BLaER1 (cell line): ENCODE data around the gene SPNS1.
A peak's percentile ranks its signal among the peaks of the same experiment; 100 is the strongest.
"Not testable (repeated sequence)": the region's sequence is repeated elsewhere in the genome, so short reads cannot be mapped to it uniquely, and the experiment has no call there.

Source experiments
- H3K27ac ChIP-seq: shearing (Covaris generic); formaldehyde crosslinking; 2 replicates; pipeline ENCODE4 v1.8.1; 2022
- H3K27me3 ChIP-seq: shearing (Covaris generic); formaldehyde crosslinking; 2 replicates; pipeline ENCODE4 v1.8.1; 2022
- H3K36me3 ChIP-seq: shearing (Covaris generic); formaldehyde crosslinking; 2 replicates; pipeline ENCODE4 v1.8.1; 2022
- H3K4me1 ChIP-seq: shearing (Covaris generic); formaldehyde crosslinking; 2 replicates; pipeline ENCODE4 v1.8.1; 2022
- H3K4me2 ChIP-seq: shearing (Covaris generic); formaldehyde crosslinking; 2 replicates; pipeline ENCODE4 v1.8.1; 2022
- H3K4me3 ChIP-seq: shearing (Covaris generic); formaldehyde crosslinking; 2 replicates; pipeline ENCODE4 v1.8.1; 2022
- H3K9ac ChIP-seq: shearing (Covaris generic); formaldehyde crosslinking; 2 replicates; pipeline ENCODE4 v1.8.1; 2022
- H3K9me3 ChIP-seq: shearing (Covaris generic); formaldehyde crosslinking; 2 replicates; pipeline ENCODE4 v1.8.1; 2022
- H4K20me1 ChIP-seq: shearing (Covaris generic); formaldehyde crosslinking; 2 replicates; pipeline ENCODE4 v1.8.1; 2022
- Cebpa-rat ChIP-seq: shearing (Covaris generic); IDR thresholded peaks from 2 replicates; pipeline ENCODE4 v1.8.1; 2022

SPNS1 gene

GRCh38 chr16:28933171-28933570 lies 41.4 kb upstream of the SPNS1 start:
- Histone ChIP-seq H3K4me2 (peak overlapping the region; percentile 99), H3K27me3 (no peaks in the 10 kb centered on the region), H3K9ac (peak overlapping the region; percentile 99), H3K36me3 (peaks cover 52% of the 10 kb centered on the region), H3K27ac (peak overlapping the region; percentile 99), H3K4me3 (peak overlapping the region; percentile 93), H3K4me1 (peaks cover 77% of the 10 kb centered on the region), H3K9me3 (no peaks in the 10 kb centered on the region), H4K20me1 (peaks cover 33% of the 10 kb centered on the region)
- no peak for TF ChIP-seq Cebpa-rat

- H3K36me3 ChIP-seq = peaks cover 74% of the 10 kb centered on the region
- no peaks in the 10 kb centered on the region for H3K9me3 ChIP-seq
- TF ChIP-seq Cebpa-rat = no peak
- H3K9ac ChIP-seq = no peak overlapping the region
- H3K4me1 ChIP-seq = peaks cover 55% of the 10 kb centered on the region
- no peak overlapping the region for H3K4me3 ChIP-seq
- H4K20me1 ChIP-seq = peaks cover 50% of the 10 kb centered on the region
- H3K27ac ChIP-seq = no peak overlapping the region
- no peaks in the 10 kb centered on the region for H3K27me3 ChIP-seq
- H3K4me2 ChIP-seq = peak overlapping the region; percentile 99
Observed at GRCh38 chr16:28935346-28935745, 39.2 kb upstream of the SPNS1 start.

- H3K36me3 ChIP-seq = peaks cover 75% of the 10 kb centered on the region
- peak overlapping the region; percentile 35; the same call in 1 of the 2 replicates for H3K27ac ChIP-seq
- no peak overlapping the region for H3K4me3 ChIP-seq
- H3K4me2 ChIP-seq = peak overlapping the region; percentile 99
- H3K9me3 ChIP-seq = no peaks in the 10 kb centered on the region
- H3K9ac ChIP-seq = peak overlapping the region; percentile 29; the same call in 1 of the 2 replicates
- H4K20me1 ChIP-seq = peaks cover 50% of the 10 kb centered on the region
- H3K4me1 ChIP-seq = peaks cover 47% of the 10 kb centered on the region
- no peaks in the 10 kb centered on the region for H3K27me3 ChIP-seq
- no peak for TF ChIP-seq Cebpa-rat
Observed at GRCh38 chr16:28935924-28936783, 38.4 kb upstream of the SPNS1 start.

GRCh38 chr16:28936784-28937155 lies 37.8 kb upstream of the SPNS1 start:
- no peak overlapping the region for H3K4me3 ChIP-seq
- peaks cover 42% of the 10 kb centered on the region for H3K4me1 ChIP-seq
- peaks cover 75% of the 10 kb centered on the region for H3K36me3 ChIP-seq
- H3K27me3 ChIP-seq = no peaks in the 10 kb centered on the region
- H3K27ac ChIP-seq = no peak overlapping the region
- no peak overlapping the region for H3K9ac ChIP-seq
- TF ChIP-seq Cebpa-rat = no peak
- H3K9me3 ChIP-seq = no peaks in the 10 kb centered on the region
- H4K20me1 ChIP-seq = peaks cover 50% of the 10 kb centered on the region
- no peak overlapping the region for H3K4me2 ChIP-seq

GRCh38 chr16:28937222-28937876 lies 37.2 kb upstream of the SPNS1 start:
- H3K36me3 ChIP-seq = peaks cover 75% of the 10 kb centered on the region
- H3K4me2 ChIP-seq = no peak overlapping the region
- H3K4me3 ChIP-seq = no peak overlapping the region
- no peaks in the 10 kb centered on the region for H3K27me3 ChIP-seq
- H3K27ac ChIP-seq = no peak overlapping the region
- no peak for TF ChIP-seq Cebpa-rat
- peaks cover 50% of the 10 kb centered on the region for H4K20me1 ChIP-seq
- H3K9ac ChIP-seq = no peak overlapping the region
- H3K9me3 ChIP-seq = no peaks in the 10 kb centered on the region
- peaks cover 42% of the 10 kb centered on the region for H3K4me1 ChIP-seq

DNA sequence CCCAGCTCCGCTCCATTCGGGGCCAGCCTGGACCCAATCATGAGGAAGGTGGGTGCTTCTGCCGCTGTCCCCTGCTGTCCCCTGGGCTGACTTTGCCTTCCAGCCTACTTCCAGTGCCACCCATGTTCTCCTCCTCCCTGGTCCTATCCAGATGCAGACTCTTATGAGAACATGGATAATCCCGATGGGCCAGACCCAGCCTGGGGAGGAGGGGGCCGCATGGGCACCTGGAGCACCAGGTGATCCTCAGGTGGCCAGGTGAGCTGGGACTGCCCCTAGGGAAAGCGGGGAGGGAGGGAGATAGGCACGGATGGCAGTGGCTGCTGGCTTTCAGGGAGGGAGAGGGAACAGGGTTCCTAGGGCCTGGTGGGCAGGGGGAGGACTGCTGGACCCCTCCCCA lies 35.9 kb upstream of the SPNS1 start:
- TF ChIP-seq Cebpa-rat = no peak
- H3K4me2 ChIP-seq = no peak overlapping the region
- H3K9ac ChIP-seq = no peak overlapping the region
- peaks cover 42% of the 10 kb centered on the region for H3K4me1 ChIP-seq
- peaks cover 50% of the 10 kb centered on the region for H4K20me1 ChIP-seq
- no peak overlapping the region for H3K4me3 ChIP-seq
- H3K27ac ChIP-seq = no peak overlapping the region
- H3K36me3 ChIP-seq = peaks cover 67% of the 10 kb centered on the region
- no peaks in the 10 kb centered on the region for H3K27me3 ChIP-seq
- no peaks in the 10 kb centered on the region for H3K9me3 ChIP-seq

- H3K36me3 ChIP-seq = peaks cover 57% of the 10 kb centered on the region
- not testable (repeated sequence) for H3K4me2 ChIP-seq, H3K4me3 ChIP-seq, H3K9me3 ChIP-seq, H3K27ac ChIP-seq, H3K9ac ChIP-seq, H3K27me3 ChIP-seq
- peaks cover 45% of the 10 kb centered on the region for H4K20me1 ChIP-seq
- peaks cover 42% of the 10 kb centered on the region for H3K4me1 ChIP-seq
Observed at GRCh38 chr16:28939825-28940224, 34.8 kb upstream of the SPNS1 start.

- Histone ChIP-seq H3K4me1 (peaks cover 31% of the 10 kb centered on the region), H3K27ac (0 out of 2 replicates have a peak overlapping the region, but pooled peaks have one; percentile 51), H3K4me2 (peak overlapping the region; percentile 50), H4K20me1 (peaks cover 15% of the 10 kb centered on the region; the same call in 1 of the 2 replicates), H3K9ac (0 out of 2 replicates have a peak overlapping the region, but pooled peaks have one; percentile 7), H3K27me3 (no peaks in the 10 kb centered on the region), H3K4me3 (no peak overlapping the region), H3K9me3 (no peaks in the 10 kb centered on the region), H3K36me3 (peaks cover 22% of the 10 kb centered on the region)
- no peak for TF ChIP-seq Cebpa-rat
Observed at GRCh38 chr16:28943281-28943680, 31.3 kb upstream of the SPNS1 start.

DNA sequence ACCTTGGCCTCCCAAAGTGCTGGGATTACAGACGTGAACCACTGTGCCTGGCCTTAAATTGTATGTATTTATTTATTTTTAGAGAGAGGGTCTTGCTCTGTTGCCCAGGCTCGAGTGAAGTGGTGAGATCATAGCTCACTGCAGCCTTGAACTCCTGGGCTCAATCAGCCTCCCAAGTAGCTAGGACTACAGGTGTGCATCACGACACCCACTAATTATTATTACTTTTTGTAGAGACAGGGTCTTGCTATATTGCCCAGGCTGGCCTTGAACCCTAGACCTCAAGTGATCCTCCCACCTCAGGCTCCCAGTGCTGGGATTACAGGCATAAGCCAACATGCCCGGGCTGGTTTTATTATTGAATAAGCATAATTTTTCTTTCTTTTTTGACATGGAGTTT lies 27.9 kb upstream of the SPNS1 start:
- no peak overlapping the region for H3K27ac ChIP-seq
- H3K4me3 ChIP-seq = no peak overlapping the region
- peaks cover 6% of the 10 kb centered on the region; the same call in 1 of the 2 replicates for H4K20me1 ChIP-seq
- no peaks in the 10 kb centered on the region for H3K9me3 ChIP-seq
- no peak overlapping the region; the same call in 1 of the 2 replicates for H3K9ac ChIP-seq
- no peak for TF ChIP-seq Cebpa-rat
- no peaks in the 10 kb centered on the region for H3K27me3 ChIP-seq
- no peak overlapping the region for H3K4me2 ChIP-seq
- no peaks in the 10 kb centered on the region for H3K36me3 ChIP-seq
- peaks cover 38% of the 10 kb centered on the region for H3K4me1 ChIP-seq
